NCI-H1436 treated with DMSO at 0.1 percent for 48 hours (cell line): ENCODE results near the gene DPP4.

Experiments
- DNase-seq: peaks from one replicate; lab custom pipeline; 2025; lab: John Stamatoyannopoulos, UW

The DPP4 gene

GRCh38 chr2:162073888-162074631 is at the start of gene DPP4:
Gene DPP4, minus strand, starts transcription at chr2:162074215. Its CDS starts 234 bp downstream, at chr2:162073981.
- no peak for DNase-seq

DNA sequence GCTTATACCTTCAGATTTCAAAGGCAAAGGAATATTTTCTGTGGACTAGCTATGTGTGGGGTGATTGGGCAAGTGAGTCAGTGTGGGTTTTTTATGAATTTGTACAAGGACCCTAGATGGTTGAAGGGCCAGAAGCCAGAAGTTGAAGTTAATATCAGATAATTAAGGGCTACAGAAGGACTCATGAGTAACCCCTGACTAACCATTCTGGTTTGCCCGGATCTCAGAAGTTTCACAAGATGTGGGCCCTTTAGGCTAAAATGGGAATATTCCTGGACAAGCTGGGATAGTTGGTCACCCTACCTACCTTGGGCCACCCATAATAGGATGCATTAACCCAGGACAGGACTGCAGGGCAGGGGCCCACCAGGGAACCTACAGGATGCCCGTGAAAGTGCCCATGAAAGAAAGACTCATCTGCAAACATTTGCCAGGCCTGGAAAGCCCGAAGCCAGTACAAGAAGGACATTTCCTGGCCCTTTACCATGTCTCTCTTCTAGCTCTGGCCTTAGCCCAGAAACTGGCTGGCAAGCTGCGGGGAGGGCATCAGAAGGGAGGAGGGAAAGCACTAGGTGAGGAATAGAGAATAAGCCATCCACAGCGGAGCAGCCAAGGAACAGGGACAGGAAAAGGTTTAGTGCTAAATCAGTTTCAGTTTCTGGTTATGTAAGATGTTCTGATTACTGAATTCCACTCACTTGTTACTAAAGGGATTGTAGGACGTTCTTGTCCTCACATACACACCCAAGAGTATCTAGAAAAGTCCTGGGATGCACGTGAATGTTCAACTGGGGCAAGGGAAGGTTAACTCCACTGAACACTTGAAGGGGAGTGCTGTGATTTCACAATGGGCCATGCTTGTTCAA is 44.4 kb upstream of the DPP4 start:
- no peak for DNase-seq

GRCh38 chr2:162116352-162116751 is 42.3 kb upstream of the DPP4 start:
- no peak for DNase-seq

- no peak for DNase-seq
These were observed 41.1 kb upstream of the DPP4 start for GRCh38 chr2:162115076-162115475.

DNA sequence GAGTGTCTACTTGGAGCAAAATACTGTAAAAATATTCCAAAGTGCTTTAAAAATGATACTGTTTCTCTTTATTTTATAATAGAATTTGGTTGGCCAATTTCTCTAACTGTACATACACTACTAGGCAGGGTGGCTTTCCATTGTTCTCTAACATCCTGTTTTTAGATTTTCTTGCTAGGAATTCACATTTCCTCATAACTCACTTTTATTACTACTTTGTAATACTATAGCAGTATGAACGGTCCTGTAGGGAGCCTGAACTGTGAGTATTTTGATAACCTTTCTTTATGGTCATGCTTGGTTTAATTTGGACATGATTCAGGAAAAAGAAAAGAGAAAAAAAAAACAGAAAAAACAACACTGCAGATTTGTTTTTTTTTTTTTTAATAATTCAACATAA is 40.3 kb upstream of the DPP4 start:
- no peak for DNase-seq

- no peak for DNase-seq
These were observed 39.8 kb upstream of the DPP4 start for GRCh38 chr2:162113776-162114168.

DNA sequence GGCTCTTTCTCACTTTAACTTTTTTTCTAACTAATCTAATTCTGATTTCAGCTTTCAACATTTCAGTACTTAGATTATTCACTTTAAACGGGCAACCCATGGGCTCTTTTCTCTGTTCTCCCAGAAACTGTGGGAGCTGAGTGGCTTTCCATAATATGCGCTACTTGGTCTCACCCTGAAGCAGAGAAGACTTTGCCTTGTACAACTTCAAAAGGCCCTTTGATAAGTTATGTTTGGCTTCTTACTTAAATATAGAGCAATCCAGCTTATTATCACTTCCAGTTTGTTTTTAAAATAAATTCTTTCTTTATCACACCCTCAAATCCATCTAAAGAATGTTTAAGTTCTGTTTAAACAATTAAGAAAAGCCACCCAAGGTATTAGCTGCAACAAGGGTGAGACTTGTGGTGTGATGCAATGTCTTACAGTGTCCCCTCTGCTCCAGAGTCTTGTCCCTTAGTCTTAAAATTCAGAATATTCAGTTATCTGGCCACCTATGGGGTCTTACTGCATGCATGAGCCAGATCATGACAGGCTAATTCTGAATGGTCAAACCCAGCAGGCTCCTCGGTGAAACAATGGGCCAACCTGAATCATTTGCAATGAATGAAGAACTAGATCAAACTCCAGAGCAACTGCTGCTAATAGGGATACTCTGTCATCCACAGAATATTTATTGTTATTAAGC is 39.2 kb upstream of the DPP4 start:
- no peak for DNase-seq

DNA sequence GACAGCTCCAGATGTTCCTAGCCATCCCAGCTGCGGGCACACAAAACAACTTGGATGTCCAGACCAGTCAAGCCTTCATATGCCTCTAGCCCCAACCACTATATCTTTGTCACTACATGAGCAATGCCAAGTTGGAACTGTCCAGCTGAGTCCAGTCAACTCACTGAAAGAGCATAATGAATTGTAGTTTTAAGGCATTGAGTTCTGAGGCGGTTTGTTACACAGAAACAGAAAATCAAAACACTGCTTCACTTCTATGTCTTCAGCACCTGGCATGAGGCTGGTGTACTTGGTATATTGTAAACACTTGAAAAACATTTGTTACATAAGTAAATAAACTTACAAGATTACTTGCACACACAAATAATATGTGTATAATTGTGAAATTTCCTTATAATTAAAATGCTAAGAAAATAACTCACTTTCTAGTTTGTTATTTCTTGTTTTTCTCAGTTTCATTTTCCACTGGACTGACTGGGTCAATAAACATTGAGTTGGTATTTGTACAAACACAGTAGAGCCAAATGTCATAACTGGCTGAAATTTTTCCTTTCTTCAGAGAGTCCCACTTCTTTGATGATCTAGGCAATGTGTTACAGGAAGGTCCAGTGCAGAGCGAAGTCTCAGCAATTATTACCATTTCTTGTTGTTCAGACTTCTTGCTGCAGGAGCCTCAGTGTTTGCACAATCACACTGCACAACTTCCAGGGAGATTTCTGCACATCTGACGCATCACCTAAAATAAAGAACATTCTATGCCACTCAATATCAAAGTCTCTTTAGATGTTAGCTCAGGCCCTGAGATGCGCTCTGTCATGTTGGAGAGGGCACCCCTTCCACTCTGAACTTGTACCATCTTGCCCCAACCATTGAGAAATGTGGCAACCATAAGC is 38.2 kb upstream of the DPP4 start:
- no peak for DNase-seq

DNA sequence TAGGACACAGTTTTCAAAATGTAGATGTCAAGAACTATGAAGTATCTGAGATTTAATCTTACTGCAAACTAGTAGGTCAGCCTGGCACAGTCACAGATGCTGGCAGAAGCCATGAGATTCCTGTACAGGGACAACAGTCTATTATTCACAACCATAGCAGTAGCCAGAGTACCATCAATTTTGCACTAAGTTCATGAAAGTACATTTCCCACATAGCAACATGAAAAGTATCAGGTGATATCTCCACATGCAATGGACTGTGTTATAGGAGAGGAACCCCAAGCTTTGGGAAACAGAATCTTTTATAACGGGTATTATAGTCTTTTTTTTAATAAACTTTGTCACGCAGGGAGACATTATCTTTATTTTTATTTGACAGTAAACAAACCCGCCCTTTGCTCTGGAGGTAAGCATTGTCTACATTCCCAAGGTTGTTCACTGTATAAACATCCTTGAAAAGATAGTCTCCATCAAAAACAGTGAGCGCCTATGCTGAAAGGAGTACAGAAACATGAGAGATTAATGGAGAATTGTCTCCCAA is 33.4 kb upstream of the DPP4 start:
- no peak for DNase-seq

- no peak for DNase-seq
These were observed 32.7 kb upstream of the DPP4 start for GRCh38 chr2:162106746-162107145.

- no peak for DNase-seq
These were observed 32.1 kb upstream of the DPP4 start for GRCh38 chr2:162106146-162106551.

GRCh38 chr2:162103443-162104009 is 29.5 kb upstream of the DPP4 start:
- no peak for DNase-seq

GRCh38 chr2:162100579-162100978 is 26.6 kb upstream of the DPP4 start:
- DNase-seq, result no peak

GRCh38 chr2:162099836-162100235 is 25.8 kb upstream of the DPP4 start:
- no peak for DNase-seq

GRCh38 chr2:162092658-162093556 is 18.9 kb upstream of the DPP4 start:
- DNase-seq, result no peak

GRCh38 chr2:162092008-162092390 is 18.0 kb upstream of the DPP4 start:
- DNase-seq, result no peak

DNA sequence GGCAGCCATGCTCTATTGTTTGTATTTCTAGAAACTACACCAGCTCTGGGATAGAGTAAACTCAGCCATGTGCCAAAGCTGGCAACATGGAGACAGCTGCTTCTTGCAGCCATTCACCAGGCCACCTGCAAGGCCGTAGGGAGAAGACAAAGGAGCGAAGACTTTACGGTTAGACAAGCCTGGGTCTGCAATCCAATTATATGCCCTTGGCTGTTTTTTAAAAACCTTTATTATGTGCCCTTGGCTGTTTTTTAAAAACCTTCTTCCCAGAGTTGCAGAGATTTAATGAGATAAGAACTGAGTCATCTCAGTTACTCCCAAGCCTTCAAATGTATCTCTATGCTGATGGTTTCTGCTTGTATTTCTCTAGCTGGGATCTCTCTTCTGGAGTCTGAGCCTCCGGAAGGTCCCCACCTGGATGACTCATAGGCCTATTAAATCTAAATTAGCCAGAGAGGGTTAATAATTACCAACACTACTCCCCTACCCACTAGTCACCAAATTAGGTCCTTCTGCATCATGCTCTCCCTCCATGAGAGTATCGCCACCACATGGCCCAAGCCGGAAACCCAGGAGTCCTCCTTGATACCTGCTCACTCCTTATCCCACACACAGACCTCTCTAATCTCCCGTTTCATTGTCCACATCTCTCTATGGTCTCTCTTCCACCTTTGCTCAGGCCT is 17.5 kb upstream of the DPP4 start:
- DNase-seq, result no peak

GRCh38 chr2:162090109-162090508 is 16.1 kb upstream of the DPP4 start:
- DNase-seq, result no peak

DNA sequence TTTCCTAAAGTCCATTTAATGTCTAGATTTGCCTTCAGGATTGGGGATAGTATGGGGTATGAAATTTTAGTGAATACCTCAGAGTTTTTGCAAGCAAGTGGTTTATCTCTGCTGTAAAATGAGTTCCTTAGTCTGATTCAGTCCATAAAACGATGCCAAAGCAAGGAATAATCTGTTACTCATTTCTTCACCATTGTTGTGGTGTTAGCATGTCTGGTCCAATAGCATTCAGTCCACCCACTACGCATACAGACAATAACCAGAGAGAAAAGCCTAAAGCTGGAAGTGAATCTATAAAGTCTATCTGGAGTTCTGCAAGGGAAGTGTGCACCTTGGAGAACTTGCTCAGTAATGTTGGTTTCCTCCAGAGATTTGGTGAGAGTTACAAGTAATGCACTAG is 12.9 kb upstream of the DPP4 start:
- DNase-seq, result no peak
